Panc1 (cell line): ENCODE results near the gene FAM163B. TPM values are rescaled to one million over a fixed set of nuclear protein-coding genes. Genes with fewer than 3 reads are reported as not detected.
A peak's percentile ranks its signal among the peaks of the same experiment; 100 is the strongest.

Experiments
- ATAC-seq: fragments of 200-7000 bp; cut with Tn5 transposase; 2 replicates; pipeline ENCODE4 v1.9.1; 2020; ENCODE audit warnings: mild to moderate bottlenecking, moderate library complexity
- BruUV-seq: library from RNA; stranded (reverse); fragments of 400-500 nt; replicated peaks from 2 replicates; lab custom pipeline; 2021; lab: Mats Ljungman, UMichigan
- CTCF ChIA-PET: fragments of 300-600 bp; sonication (Branson Sonifier 250); formaldehyde crosslinking; loops from one replicate; lab custom pipeline; 2022; ENCODE audit warnings: antibody characterized with exemption; lab: Charles Lee
- POLR2A ChIA-PET: fragments of 300-600 bp; sonication (Branson Sonifier 250); formaldehyde crosslinking; loops from one replicate; lab custom pipeline; 2022; ENCODE audit warnings: antibody characterized with exemption; lab: Charles Lee
- DNase-seq: peaks from one replicate; pipeline ENCODE4 v3.0.0-alpha.2; 2010; ENCODE audit warnings: low read depth, low spot score
- H3K27ac ChIP-seq: 2 replicates; pipeline ENCODE4 v1.5.1; 2011; ENCODE audit warnings: mild to moderate bottlenecking, low read length, inconsistent platforms
- H3K27me3 ChIP-seq: fragments of 200-500 bp; sonication (Bioruptor generic); 2 replicates; pipeline ENCODE4 v1.6.0; 2014; ENCODE audit warnings: low read length, inconsistent platforms; ENCODE audit not compliant: control insufficient read depth, insufficient read depth
- H3K36me3 ChIP-seq: fragments of 200-500 bp; sonication (Bioruptor generic); 2 replicates; pipeline ENCODE4 v1.5.1; 2014; ENCODE audit warnings: inconsistent platforms, mild to moderate bottlenecking, low read length, moderate library complexity; ENCODE audit not compliant: control insufficient read depth, insufficient read depth
- H3K4me1 ChIP-seq: 2 replicates; pipeline ENCODE4 v1.5.1; 2011; ENCODE audit warnings: inconsistent platforms, mild to moderate bottlenecking, low read length, moderate library complexity; ENCODE audit not compliant: control insufficient read depth, insufficient read depth
- H3K4me3 ChIP-seq, 2 experiments: 2 replicates each; pipeline ENCODE4 v1.5.1; 2011 to 2012; ENCODE audit warnings: low read depth in 2 of 2, low read length in 2 of 2, mild to moderate bottlenecking in 2 of 2, inconsistent platforms in 1 of 2, moderate library complexity in 1 of 2
- H3K9me3 ChIP-seq: fragments of 200-500 bp; sonication (Bioruptor generic); 2 replicates; pipeline ENCODE4 v1.5.1; 2014; ENCODE audit warnings: low read depth, mild to moderate bottlenecking, inconsistent platforms, low read length, moderate library complexity; ENCODE audit not compliant: control insufficient read depth, insufficient read depth
- CTCF ChIP-seq: fragments of 450-650 bp; IDR thresholded peaks from 2 replicates; pipeline ENCODE4 v1.5.1; 2017; ENCODE audit warnings: mild to moderate bottlenecking
- POLR2AphosphoS5 ChIP-seq: IDR thresholded peaks from 2 replicates; pipeline ENCODE4 v1.6.1; 2012; ENCODE audit warnings: mild to moderate bottlenecking, low read depth, low read length, moderate library complexity
- REST ChIP-seq, 2 experiments: IDR thresholded peaks; 2 replicates each; pipeline ENCODE4 v1.6.1; 2011 to 2012; ENCODE audit warnings: low read depth in 2 of 2, control low read depth in 1 of 2, low read length in 1 of 2, mild to moderate bottlenecking in 1 of 2, moderate library complexity in 1 of 2; ENCODE audit not compliant: insufficient read depth in 1 of 2
- SIN3A ChIP-seq: IDR thresholded peaks from 2 replicates; pipeline ENCODE4 v1.6.1; 2012; ENCODE audit warnings: low read depth, mild to moderate bottlenecking, low read length, moderate library complexity, borderline replicate concordance; ENCODE audit not compliant: insufficient read depth
- TCF7L2 ChIP-seq: IDR thresholded peaks from 2 replicates; pipeline ENCODE4 v1.6.1; 2011; ENCODE audit warnings: mild to moderate bottlenecking, low read depth, low read length, inconsistent platforms
- in situ Hi-C: cut with HindIII; loops from 2 replicates; pipeline ENCODE4 v1.10.0; 2016; ENCODE audit warnings: low sequenced_read_pairs, low pct_unique_long_range_greater_than_20kb
- intact Hi-C: fragments of 100-400 bp; cut with micrococcal nuclease; formaldehyde crosslinking; loops from one replicate; pipeline ENCODE4 v1.10.0; 2022; ENCODE audit not compliant: unreplicated experiment
- total RNA-seq: library from RNA; stranded (reverse); gene quantifications from one replicate; pipeline ENCODE4 v1.2.1, GENCODE V29; 2021; ENCODE audit not compliant: unreplicated experiment

Gene FAM163B
- total RNA-seq, 1 experiment from 2014 or later, result not detected

DNA sequence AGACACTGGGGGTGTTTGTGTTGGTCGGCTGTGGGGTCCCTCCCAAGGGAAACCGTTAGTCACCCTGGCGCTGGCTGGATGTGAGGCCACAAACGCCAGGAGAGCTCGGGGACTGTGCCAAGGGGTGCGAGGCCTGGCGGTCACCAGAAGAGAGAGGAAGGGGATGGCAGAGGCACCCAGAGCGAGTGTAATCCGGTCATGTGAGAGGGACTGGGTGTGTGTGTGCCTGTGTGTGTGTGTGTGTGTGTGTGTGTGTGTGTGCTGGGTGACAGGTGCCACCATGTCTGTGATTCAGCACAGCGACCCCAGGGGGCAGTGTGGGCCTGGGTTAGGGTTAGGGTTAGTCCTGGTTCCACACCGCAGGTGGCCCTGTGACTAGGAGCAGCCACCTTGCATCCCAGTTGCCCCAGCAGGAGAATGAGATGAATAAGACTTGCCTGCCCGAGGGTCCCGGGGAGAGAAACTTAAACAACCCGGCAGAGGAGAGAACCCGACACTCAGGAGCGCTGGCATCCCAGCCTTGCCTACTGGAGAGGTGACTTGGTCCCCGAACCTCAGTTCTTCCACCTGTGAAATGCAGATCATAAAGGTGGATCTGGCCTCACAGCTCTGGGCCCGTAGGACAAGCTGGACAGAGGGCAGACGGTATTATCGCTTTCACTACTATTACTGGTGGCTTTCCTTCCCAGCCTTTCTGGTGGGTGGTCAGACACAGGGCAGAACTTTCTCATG is 76.1 kb downstream of the FAM163B start:
- Histone ChIP-seq H3K4me1 (no peaks in the 10 kb centered on the region; the same call in 1 of the 2 replicates), H3K4me3 (no peak overlapping the region), H3K36me3 (no peaks in the 10 kb centered on the region), H3K27ac (no peak overlapping the region), H3K27me3 (no peaks in the 10 kb centered on the region), H3K9me3 (no peaks in the 10 kb centered on the region)
- peak; percentile 10 for DNase-seq
- CTCF ChIA-PET, result no interaction called here
- no peak for TF ChIP-seq SIN3A
- TF ChIP-seq POLR2AphosphoS5, result no peak
- TF ChIP-seq TCF7L2, result no peak
- no peak for TF ChIP-seq REST (IDR thresholded peaks at IDR 0.05; ENCODE audit: insufficient read depth in 1 of 2, low read depth in 2 of 2, low read length in 1 of 2)
- TF ChIP-seq CTCF, result peak; percentile 79
- BruUV-seq, result no TSS peak
- intact Hi-C loops, result loop anchor here (1.0 kb wide), 1 partner anchor 193 kb away; no protein-coding TSS in a partner anchor
- in situ Hi-C loops, result no loop called here
- POLR2A ChIA-PET, result no interaction called here
- ATAC-seq, result peak; percentile 82

- intact Hi-C loops, result no loop called here
- no peak overlapping the region for H3K27ac ChIP-seq
Observed at GRCh38 chr9:133531293-133531692, 77.9 kb downstream of the FAM163B start.

More at GRCh38 chr9:133531293-133531692, 77.9 kb downstream of the FAM163B start:
- in situ Hi-C loops, result no loop called here
- BruUV-seq, result no TSS peak
- POLR2A ChIA-PET, result no interaction called here
- H3K9me3 ChIP-seq, result no peaks in the 10 kb centered on the region
- no peaks in the 10 kb centered on the region for H3K27me3 ChIP-seq
- ATAC-seq (no peak), DNase-seq (no peak)
- H3K4me3 ChIP-seq, result no peak overlapping the region
- TF ChIP-seq REST (IDR thresholded peaks at IDR 0.05; ENCODE audit: insufficient read depth in 1 of 2, low read depth in 2 of 2, low read length in 1 of 2), result no peak
- TF ChIP-seq CTCF, result no peak
- TF ChIP-seq SIN3A, result no peak
- TF ChIP-seq POLR2AphosphoS5, result no peak
- no peak for TF ChIP-seq TCF7L2
- no peaks in the 10 kb centered on the region; the same call in 1 of the 2 replicates for H3K4me1 ChIP-seq
- no peaks in the 10 kb centered on the region for H3K36me3 ChIP-seq
- CTCF ChIA-PET, result no interaction called here
